C4-2B (cell line): ENCODE results near the gene SEC16A.

Experiments
- CTCF ChIP-seq: fragments of 450-650 bp; conservative IDR thresholded peaks from 2 replicates; pipeline ENCODE4 v1.5.1; 2017; ENCODE audit warnings: mild to moderate bottlenecking
- ZFX ChIP-seq: fragments of 450-650 bp; IDR thresholded peaks from 2 replicates; pipeline ENCODE4 v1.6.1; 2017

GRCh38 chr9:136411378-136411777 lies 71.5 kb downstream of the SEC16A start:
- TF ChIP-seq CTCF, result no peak
- no peak for TF ChIP-seq ZFX
